HepG2 (cell line): Measurements from ENCODE around the gene ABHD15. TPM values are rescaled to one million over a fixed set of nuclear protein-coding genes. Genes with fewer than 3 reads are reported as not detected.

Source experiments
- ATAC-seq: fragments of 200-7000 bp; cut with Tn5 transposase; 3 replicates; pipeline ENCODE4 v1.9.1; 2020; ENCODE audit warnings: mild to moderate bottlenecking, moderate library complexity
- BruUV-seq: library from RNA; stranded (reverse); fragments of 400-500 nt; replicated peaks from 2 replicates; lab custom pipeline; 2021; lab: Mats Ljungman, UMichigan
- CTCF ChIA-PET: fragments of 300-600 bp; formaldehyde crosslinking; extraction: SDS; loops from one replicate; lab custom pipeline; 2021; ENCODE audit warnings: low total read pairs, inconsistent platforms, low intra/inter-chr PET ratio; lab: Yijun Ruan, JAX
- POLR2A ChIA-PET: fragments of 350-600 bp; sonication (Branson Sonifier 250); formaldehyde crosslinking; loops from one replicate; lab custom pipeline; 2020; ENCODE audit warnings: antibody characterized with exemption, inconsistent platforms; lab: Yijun Ruan, JAX
- DNase-seq: peaks from one replicate; pipeline ENCODE4 v3.0.0-alpha.2; 2015; ENCODE audit warnings: low spot score
- FAIRE-seq: peaks from 3 replicates; lab custom pipeline; 2011; peaks lifted over from hg19 to GRCh38; lab: Jason Lieb, UNC
- H2AFZ ChIP-seq: one replicate; pipeline ENCODE4 v1.6.1; 2011; ENCODE audit warnings: low read length, inconsistent platforms
- H3K27ac ChIP-seq: fragments of 300-600 bp; 3 replicates; pipeline ENCODE4 v1.8.0; 2011; ENCODE audit warnings: mixed run types, mild to moderate bottlenecking, mixed read lengths, low read length, inconsistent platforms; ENCODE audit not compliant: insufficient read depth; ENCODE audit errors: extremely low read length
- H3K27me3 ChIP-seq, 2 experiments: fragments of 200-600 bp in 1 of 2; 2 replicates in 1 of 2; 3 replicates in 1 of 2; pipeline versions ENCODE4 v1.6.0 to v1.8.0; 2011; ENCODE audit warnings: low read length in 2 of 2, mild to moderate bottlenecking in 2 of 2, moderate library complexity in 2 of 2, inconsistent platforms in 1 of 2; ENCODE audit not compliant: insufficient read depth in 2 of 2, control insufficient read depth in 1 of 2
- H3K36me3 ChIP-seq, 2 experiments: fragments of 200-600 bp in 1 of 2; replicated peaks in 1 of 2; 2 replicates in 1 of 2; 3 replicates in 1 of 2; pipeline versions ENCODE4 v1.5.1 to v1.8.0; 2011; ENCODE audit warnings: low read length in 2 of 2, inconsistent platforms in 1 of 2; ENCODE audit not compliant: insufficient read depth in 2 of 2, control insufficient read depth in 1 of 2
- H3K4me1 ChIP-seq: 2 replicates; pipeline ENCODE4 v1.5.1; 2012; ENCODE audit warnings: low read length, inconsistent platforms; ENCODE audit not compliant: insufficient read depth
- H3K4me2 ChIP-seq: 2 replicates; pipeline ENCODE4 v1.6.0; 2011; ENCODE audit warnings: low read depth, low read length, inconsistent platforms
- H3K4me3 ChIP-seq, 3 experiments: fragments of 200-600 bp in 1 of 3; sonication (generic), shearing (Covaris generic) in 1 of 3; replicated peaks in 1 of 3; 2 replicates each; pipeline ENCODE4 v1.5.1; 2011 to 2016; ENCODE audit warnings: low read length in 3 of 3, inconsistent platforms in 2 of 3, low read depth in 2 of 3, mild to moderate bottlenecking in 2 of 3, control low read depth in 1 of 3, mixed read lengths in 1 of 3; ENCODE audit not compliant: insufficient read depth in 1 of 3
- H3K79me2 ChIP-seq: one replicate; pipeline ENCODE4 v1.6.1; 2011; ENCODE audit warnings: low read length, inconsistent platforms; ENCODE audit not compliant: insufficient read depth
- H3K9ac ChIP-seq: 2 replicates; pipeline ENCODE4 v1.6.0; 2011; ENCODE audit warnings: mild to moderate bottlenecking, low read depth, low read length, inconsistent platforms; ENCODE audit not compliant: insufficient read depth
- H3K9me3 ChIP-seq: 2 replicates; pipeline ENCODE4 v1.5.1; 2012; ENCODE audit warnings: mild to moderate bottlenecking, low read length
- H4K20me1 ChIP-seq: 2 replicates; pipeline ENCODE4 v1.6.0; 2011; ENCODE audit warnings: inconsistent platforms, mild to moderate bottlenecking, low read length, moderate library complexity; ENCODE audit not compliant: insufficient read depth
- CBX2 ChIP-seq, 2 experiments: fragments of 200-600 bp in 1 of 2; sonication (generic); formaldehyde crosslinking in 1 of 2; IDR thresholded peaks; 2 replicates each; pipeline versions ENCODE4 v1.7.0 to v1.8.1; 2018 to 2022; ENCODE audit warnings: low read depth in 2 of 2, low read length in 1 of 2, mild to moderate bottlenecking in 1 of 2, missing genetic modification reagents in 1 of 2
- CREB1 ChIP-seq, 2 experiments: fragments of 450-650 bp in 1 of 2; IDR thresholded peaks; 2 replicates each; pipeline ENCODE4 v1.6.1; 2016 to 2017; ENCODE audit warnings: control low read depth in 1 of 2, mild to moderate bottlenecking in 1 of 2, missing compliant biosample characterization in 1 of 2, missing genetic modification characterization in 1 of 2
- EED ChIP-seq: sonication (generic); formaldehyde crosslinking; IDR thresholded peaks from 2 replicates; pipeline ENCODE4 v1.5.0; 2020; ENCODE audit warnings: mild to moderate bottlenecking, missing genetic modification reagents
- FOXO1 ChIP-seq: sonication (generic); formaldehyde crosslinking; IDR thresholded peaks from 2 replicates; pipeline ENCODE4 v1.4.0; 2020; ENCODE audit warnings: missing genetic modification reagents
- HDAC2 ChIP-seq: sonication (generic); formaldehyde crosslinking; IDR thresholded peaks from 2 replicates; pipeline ENCODE4 v1.4.0; 2020; ENCODE audit warnings: missing genetic modification reagents
- JDP2 ChIP-seq: sonication (generic); formaldehyde crosslinking; IDR thresholded peaks from 2 replicates; pipeline ENCODE4 v1.8.1; 2022; ENCODE audit warnings: missing genetic modification reagents, borderline replicate concordance
- MATR3 ChIP-seq: sonication (generic); formaldehyde crosslinking; IDR thresholded peaks from 2 replicates; pipeline ENCODE4 v1.4.0; 2020; ENCODE audit warnings: missing genetic modification reagents
- NR2F6 ChIP-seq, 2 experiments: IDR thresholded peaks; 2 replicates each; pipeline ENCODE4 v1.6.1; 2016; ENCODE audit warnings: antibody characterized with exemption in 1 of 2, mild to moderate bottlenecking in 1 of 2
- PCBP1 ChIP-seq: fragments of 200-400 bp; formaldehyde crosslinking; IDR thresholded peaks from 2 replicates; pipeline ENCODE4 v1.6.1; 2017; ENCODE audit warnings: mild to moderate bottlenecking, low read depth, low read length, borderline replicate concordance
- RFX5 ChIP-seq: IDR thresholded peaks from 2 replicates; pipeline ENCODE4 v1.6.1; 2011; ENCODE audit warnings: low read depth, low read length, improper control_type of control experiment
- RFXANK ChIP-seq: IDR thresholded peaks from 2 replicates; pipeline ENCODE4 v1.6.1; 2016
- RORA ChIP-seq: sonication (generic); formaldehyde crosslinking; IDR thresholded peaks from 2 replicates; pipeline ENCODE4 v1.5.0; 2020; ENCODE audit warnings: mild to moderate bottlenecking, missing genetic modification reagents, moderate library complexity
- SAFB2 ChIP-seq: sonication (generic); formaldehyde crosslinking; IDR thresholded peaks from 2 replicates; pipeline ENCODE4 v1.5.1; 2020; ENCODE audit warnings: missing genetic modification reagents, low read depth, mild to moderate bottlenecking, borderline replicate concordance
- SNRNP70 ChIP-seq: fragments of 200-400 bp; formaldehyde crosslinking; IDR thresholded peaks from 2 replicates; pipeline ENCODE4 v1.6.1; 2017; ENCODE audit warnings: mild to moderate bottlenecking, low read depth, low read length, moderate library complexity
- STAG1 ChIP-seq: sonication (generic); formaldehyde crosslinking; IDR thresholded peaks from 2 replicates; pipeline ENCODE4 v1.4.0; 2020; ENCODE audit warnings: missing genetic modification reagents
- STAT5B ChIP-seq: sonication (generic); formaldehyde crosslinking; IDR thresholded peaks from 2 replicates; pipeline ENCODE4 v1.4.0; 2020; ENCODE audit warnings: missing genetic modification reagents
- TOPORS ChIP-seq: sonication (generic); formaldehyde crosslinking; IDR thresholded peaks from 2 replicates; pipeline ENCODE4 v1.8.0; 2023; ENCODE audit warnings: mild to moderate bottlenecking, missing genetic modification reagents
- ZNF136 ChIP-seq: sonication (generic); formaldehyde crosslinking; IDR thresholded peaks from 2 replicates; pipeline ENCODE4 v1.8.1; 2022; ENCODE audit warnings: low read depth, mild to moderate bottlenecking, moderate library complexity, missing genetic modification reagents
- ZNF30 ChIP-seq: sonication (generic); formaldehyde crosslinking; IDR thresholded peaks from 2 replicates; pipeline ENCODE4 v1.5.0; 2020; ENCODE audit warnings: mild to moderate bottlenecking, missing genetic modification reagents
- ZNF556 ChIP-seq: sonication (generic); formaldehyde crosslinking; IDR thresholded peaks from 2 replicates; pipeline ENCODE4 v1.4.0; 2020; ENCODE audit warnings: mild to moderate bottlenecking, missing genetic modification reagents, borderline replicate concordance
- WGBS: methylation state at CpG from one replicate; pipeline ENCODE4 v1.1.6; 2017; ENCODE audit warnings: low lambda C conversion rate; 5-methylcytosine and 5-hydroxymethylcytosine counted together
- in situ Hi-C: cut with HindIII; loops from 2 replicates; pipeline ENCODE4 v1.10.0; 2017; ENCODE audit warnings: low pct_unique_long_range_greater_than_20kb; ENCODE audit not compliant: extremely low pct_ligation_motif_present
- intact Hi-C: fragments of 100-400 bp; cut with micrococcal nuclease; formaldehyde crosslinking; loops from one replicate; pipeline ENCODE4 v1.10.0; 2022; ENCODE audit not compliant: unreplicated experiment
- polyA plus RNA-seq, 8 experiments: library from polyadenylated mRNA; depleted of rRNA in 3 of 8; stranded (reverse) in 7 of 8; unstranded in 1 of 8; fragments of >200 nt; fragmentation: Illumina TruSeq in 4 of 8; extraction: Trizol in 4 of 8; gene quantifications; 2 replicates each; pipeline versions ENCODE4 v1.2.1 to v1.2.3, GENCODE V29; 2011 to 2016; ENCODE audit warnings: low read depth in 4 of 8, missing spikeins in 1 of 8, mixed read lengths in 1 of 8; ENCODE audit not compliant: insufficient read depth in 1 of 8
- total RNA-seq, 5 experiments: library from RNA; depleted of rRNA; stranded (reverse); fragments of >200 nt; fragmentation: Illumina TruSeq; extraction: Trizol; gene quantifications; 2 replicates each; pipeline ENCODE4 v1.2.3, GENCODE V29; 2016; ENCODE audit warnings: low read depth in 1 of 5
- TF ChIP-seq, protein P1 (sequence below): sonication (generic); formaldehyde crosslinking; IDR thresholded peaks from 2 replicates; pipeline ENCODE4 v1.4.0; 2020; ENCODE audit warnings: mild to moderate bottlenecking, low read depth, missing genetic modification reagents
- TF ChIP-seq, protein P2 (sequence below): IDR thresholded peaks from 2 replicates; pipeline ENCODE4 v1.6.1; 2016; ENCODE audit warnings: missing biosample characterization, missing genetic modification reagents, low read depth

ABHD15 gene
- total and polyA plus RNA-seq, 2 of the 13 experiments (the other 11 are each of a cell fraction or from before 2014, with no cell fraction given), result 2.4 to 7.7 TPM

DNA sequence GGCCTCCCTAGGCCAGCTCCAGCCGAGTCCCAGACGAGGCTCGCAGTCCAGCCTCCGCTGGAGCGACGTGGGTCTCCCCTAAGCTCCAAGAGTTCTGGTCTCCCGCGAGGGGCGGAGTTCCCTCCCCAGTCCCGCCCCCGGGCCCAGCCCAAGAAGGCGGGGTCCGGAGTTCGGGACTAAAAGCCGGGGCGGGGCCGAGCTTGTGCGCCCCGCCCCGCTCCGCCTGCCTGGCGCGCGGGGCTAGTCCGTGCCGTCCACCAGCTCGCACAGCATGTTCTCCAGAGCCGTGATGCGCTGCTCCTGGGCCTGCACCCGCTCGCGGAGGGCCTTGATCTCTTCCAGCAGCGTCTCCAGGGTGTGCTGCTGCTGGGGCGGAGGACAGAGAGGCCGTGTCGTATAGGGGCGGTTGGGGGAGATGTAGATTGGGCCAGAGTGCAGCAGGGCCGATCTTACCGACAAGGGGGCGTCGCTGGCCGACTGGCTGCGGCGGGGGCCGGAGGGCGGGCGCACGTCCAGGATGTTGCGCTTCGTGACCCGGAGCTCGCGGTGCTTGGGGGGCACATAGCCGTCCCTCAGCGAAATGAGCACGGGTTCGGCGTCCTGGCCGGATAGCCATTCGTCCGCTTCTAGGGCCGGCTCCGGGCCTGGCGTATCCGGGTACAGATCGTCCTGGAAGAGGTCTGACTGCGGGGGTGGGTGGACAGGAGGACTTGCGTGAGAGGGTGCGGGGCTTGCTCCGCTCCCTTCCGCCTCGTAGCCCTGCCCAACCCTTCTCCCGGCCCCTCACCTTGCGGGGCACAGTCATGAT is 48.9 kb upstream of the ABHD15 start:
- ChIA-PET CTCF (no interaction called here), POLR2A (interaction anchor here (0.7 to 1.5 kb wide), 7 partner anchors 12 to 322 kb away, joined by 3 to 9 read pairs (median 3); partner anchors contain the start of genes ABHD15, ANKRD13B and NUFIP2)
- intact Hi-C loops (no loop called here), in situ Hi-C loops (loop anchor here (5.0 kb wide), 1 partner anchor 33 kb away; no protein-coding TSS in a partner anchor)
- no peaks in the 10 kb centered on the region for H3K9me3 ChIP-seq
- FAIRE-seq, result peak; percentile 8
- H4K20me1 ChIP-seq, result no peaks in the 10 kb centered on the region
- peak; percentile 72 for DNase-seq
- H3K4me2 ChIP-seq, result peak overlapping the region; percentile 97
- no TSS peak for BruUV-seq
- H3K36me3 ChIP-seq, result no peaks in the 10 kb centered on the region
- peaks cover 61% of the 10 kb centered on the region for H3K4me1 ChIP-seq
- peaks cover 0 to 65% of the 10 kb centered on the region in 2 experiments; a peak in 3 of 5 replicates for H3K27me3 ChIP-seq
- H2AFZ ChIP-seq, result no peak overlapping the region
- H3K9ac ChIP-seq, result no peak overlapping the region; the same call in 1 of the 2 replicates
- peak; percentile 60 for ATAC-seq
- WGBS, result 0% methylated on average over 2 of the region's 74 CpGs
- no peaks in the 10 kb centered on the region for H3K79me2 ChIP-seq
- peak overlapping the region; percentile 31 to 75 (median 48) for H3K4me3 ChIP-seq
- H3K27ac ChIP-seq, result no peak overlapping the region
- TF ChIP-seq MATR3 (CRISPR knock-in tag) (no peak), EED (no peak), NR2F6 (IDR thresholded peaks at IDR 0.05) (no peak), NR2F6 (CRISPR knock-in tag; IDR thresholded peaks at IDR 0.05) (no peak), JDP2 (CRISPR knock-in tag) (no peak), ZNF556 (CRISPR knock-in tag) (peak; percentile 33; the same call in 1 of the 2 replicates), CREB1 (IDR thresholded peaks at IDR 0.05) (no peak), CREB1 (CRISPR knock-in tag; IDR thresholded peaks at IDR 0.05) (no peak), RFXANK (CRISPR knock-in tag) (no peak), HDAC2 (CRISPR knock-in tag) (no peak), SAFB2 (CRISPR knock-in tag) (no peak), ZNF136 (0 out of 2 replicates have a peak, but pooled peaks have one; percentile 24), SNRNP70 (no peak), CBX2 (IDR thresholded peaks at IDR 0.05; ENCODE audit: low read depth, low read length) (no peak), CBX2 (CRISPR knock-in tag; IDR thresholded peaks at IDR 0.05; ENCODE audit: low read depth) (no peak), TOPORS (CRISPR knock-in tag) (no peak), RFX5 (no peak), ZNF30 (CRISPR knock-in tag) (no peak), RORA (CRISPR knock-in tag) (no peak), PCBP1 (no peak), FOXO1 (no peak), STAG1 (CRISPR knock-in tag) (no peak), STAT5B (CRISPR knock-in tag) (no peak)
- TF ChIP-seq, protein P1, sequence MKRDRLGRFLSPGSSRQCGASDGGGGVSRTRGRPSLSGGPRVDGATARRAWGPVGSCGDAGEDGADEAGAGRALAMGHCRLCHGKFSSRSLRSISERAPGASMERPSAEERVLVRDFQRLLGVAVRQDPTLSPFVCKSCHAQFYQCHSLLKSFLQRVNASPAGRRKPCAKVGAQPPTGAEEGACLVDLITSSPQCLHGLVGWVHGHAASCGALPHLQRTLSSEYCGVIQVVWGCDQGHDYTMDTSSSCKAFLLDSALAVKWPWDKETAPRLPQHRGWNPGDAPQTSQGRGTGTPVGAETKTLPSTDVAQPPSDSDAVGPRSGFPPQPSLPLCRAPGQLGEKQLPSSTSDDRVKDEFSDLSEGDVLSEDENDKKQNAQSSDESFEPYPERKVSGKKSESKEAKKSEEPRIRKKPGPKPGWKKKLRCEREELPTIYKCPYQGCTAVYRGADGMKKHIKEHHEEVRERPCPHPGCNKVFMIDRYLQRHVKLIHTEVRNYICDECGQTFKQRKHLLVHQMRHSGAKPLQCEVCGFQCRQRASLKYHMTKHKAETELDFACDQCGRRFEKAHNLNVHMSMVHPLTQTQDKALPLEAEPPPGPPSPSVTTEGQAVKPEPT (CRISPR knock-in tag), result no peak
- TF ChIP-seq, protein P2, sequence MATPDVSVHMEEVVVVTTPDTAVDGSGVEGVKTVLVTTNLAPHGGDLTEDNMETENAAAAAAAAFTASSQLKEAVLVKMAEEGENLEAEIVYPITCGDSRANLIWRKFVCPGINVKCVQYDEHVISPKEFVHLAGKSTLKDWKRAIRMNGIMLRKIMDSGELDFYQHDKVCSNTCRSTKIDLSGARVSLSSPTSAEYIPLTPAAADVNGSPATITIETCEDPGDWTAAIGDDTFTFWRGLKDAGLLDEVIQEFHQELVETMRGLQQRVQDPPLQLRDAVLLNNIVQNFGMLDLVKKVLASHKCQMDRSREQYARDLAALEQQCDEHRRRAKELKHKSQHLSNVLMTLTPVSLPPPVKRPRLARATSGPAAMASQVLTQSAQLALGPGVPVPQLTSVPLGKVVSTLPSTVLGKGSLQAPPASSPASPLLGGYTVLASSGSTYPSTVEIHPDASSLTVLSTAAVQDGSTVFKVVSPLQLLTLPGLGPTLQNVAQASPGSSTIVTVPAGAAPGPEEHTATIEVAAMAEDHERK (CRISPR knock-in tag), result no peak
